SK-N-SH (cell line): ENCODE data around the gene PPP1R17. TPM values are rescaled to one million over a fixed set of nuclear protein-coding genes. Genes with fewer than 3 reads are reported as not detected.

Experiments
- CTCF ChIA-PET: fragments of 300-600, 350-600 bp; formaldehyde crosslinking; extraction: SDS; loops from one replicate; lab custom pipeline; 2021; lab: Yijun Ruan, JAX
- POLR2A ChIA-PET: fragments of 350-600 bp; sonication (Branson Sonifier 250); formaldehyde crosslinking; extraction: SDS; loops from one replicate; lab custom pipeline; 2020; ENCODE audit warnings: antibody characterized with exemption, inconsistent platforms; lab: Yijun Ruan, JAX
- DNase-seq: peaks from one replicate; pipeline ENCODE4 v3.0.0; 2012
- H2AFZ ChIP-seq: fragments of 200-600 bp; sonication (generic); 2 replicates; pipeline ENCODE4 v1.8.1; 2016; ENCODE audit warnings: antibody characterized with exemption, mild to moderate bottlenecking, low read depth
- H3F3A ChIP-seq: fragments of 200-600 bp; sonication (generic); replicated peaks from 2 replicates; pipeline ENCODE3; 2016; ENCODE audit warnings: antibody characterized with exemption, mild to moderate bottlenecking; ENCODE audit not compliant: insufficient read depth
- H3K27ac ChIP-seq, 2 experiments: fragments of 200-500 bp in 1 of 2; fragments of 200-600 bp in 1 of 2; sonication (Bioruptor generic) in 1 of 2; sonication (generic), shearing (Covaris generic) in 1 of 2; 2 replicates each; pipeline versions ENCODE4 v1.5.1 to v1.6.1; 2014 to 2016; ENCODE audit warnings: low read depth in 2 of 2, inconsistent platforms in 1 of 2, low read length in 1 of 2, mild to moderate bottlenecking in 1 of 2, mixed read lengths in 1 of 2
- H3K27me3 ChIP-seq: fragments of 200-600 bp; sonication (generic), shearing (Covaris generic); 2 replicates; pipeline ENCODE4 v1.6.1; 2016; ENCODE audit warnings: mixed run types; ENCODE audit not compliant: insufficient read depth
- H3K36me3 ChIP-seq, 2 experiments: fragments of 200-500 bp in 1 of 2; fragments of 200-600 bp in 1 of 2; sonication (Bioruptor generic) in 1 of 2; sonication (generic) in 1 of 2; replicated peaks in 1 of 2; 2 replicates each; pipeline versions ENCODE3 to v1.5.1; 2014 to 2016; ENCODE audit warnings: low read length in 1 of 2, mild to moderate bottlenecking in 1 of 2; ENCODE audit not compliant: insufficient read depth in 2 of 2, control insufficient read depth in 1 of 2
- H3K4me1 ChIP-seq, 2 experiments: fragments of 200-500 bp in 1 of 2; fragments of 200-600 bp in 1 of 2; sonication (Bioruptor generic) in 1 of 2; sonication (generic), shearing (Covaris generic) in 1 of 2; 2 replicates each; pipeline versions ENCODE4 v1.5.1 to v1.6.1; 2014 to 2016; ENCODE audit warnings: low read depth in 1 of 2, low read length in 1 of 2, mixed run types in 1 of 2; ENCODE audit not compliant: insufficient read depth in 2 of 2, control insufficient read depth in 1 of 2
- H3K4me2 ChIP-seq: fragments of 200-600 bp; sonication (generic), shearing (Covaris generic); 2 replicates; pipeline ENCODE4 v1.6.1; 2017; ENCODE audit warnings: mixed run types
- H3K4me3 ChIP-seq, 2 experiments: fragments of 200-500 bp in 1 of 2; fragments of 200-600 bp in 1 of 2; sonication (Bioruptor generic) in 1 of 2; sonication (generic), shearing (Covaris generic) in 1 of 2; 2 replicates each; pipeline versions ENCODE4 v1.5.1 to v1.8.1; 2014 to 2016; ENCODE audit warnings: low read depth in 2 of 2, inconsistent platforms in 1 of 2, low read length in 1 of 2, mild to moderate bottlenecking in 1 of 2, mixed read lengths in 1 of 2, moderate library complexity in 1 of 2
- H3K79me2 ChIP-seq: fragments of 200-600 bp; sonication (generic); 2 replicates; pipeline ENCODE4 v1.8.1; 2017; ENCODE audit warnings: mild to moderate bottlenecking; ENCODE audit not compliant: insufficient read depth
- H3K9ac ChIP-seq: fragments of 200-600 bp; sonication (generic); 2 replicates; pipeline ENCODE4 v1.6.1; 2017; ENCODE audit warnings: mixed run types
- H3K9me2 ChIP-seq: fragments of 200-600 bp; sonication (generic); 2 replicates; pipeline ENCODE4 v1.6.1; 2017; ENCODE audit warnings: mixed run types
- H3K9me3 ChIP-seq: fragments of 200-600 bp; sonication (generic); 2 replicates; pipeline ENCODE4 v1.6.1; 2017; ENCODE audit warnings: mixed run types, mild to moderate bottlenecking, moderate library complexity
- H4K20me1 ChIP-seq: fragments of 200-600 bp; sonication (generic); 2 replicates; pipeline ENCODE4 v1.6.1; 2017; ENCODE audit warnings: mild to moderate bottlenecking, mixed run types; ENCODE audit not compliant: insufficient read depth
- ELF1 ChIP-seq: IDR thresholded peaks from 2 replicates; pipeline ENCODE4 v1.4.0; 2012
- EZH2phosphoT487 ChIP-seq: fragments of 200-600 bp; sonication (generic); IDR thresholded peaks from 2 replicates; pipeline ENCODE4 v1.6.1; 2017; ENCODE audit warnings: low read depth, mixed run types, mild to moderate bottlenecking, antibody characterized with exemption, moderate library complexity, borderline replicate concordance
- FOSL2 ChIP-seq: IDR thresholded peaks from 2 replicates; pipeline ENCODE4 v1.4.0; 2012; ENCODE audit warnings: low read depth, mild to moderate bottlenecking, moderate library complexity, borderline replicate concordance
- FOXJ3 ChIP-seq: sonication (generic); formaldehyde crosslinking; IDR thresholded peaks from 2 replicates; pipeline ENCODE4 v1.5.1; 2020; ENCODE audit warnings: mild to moderate bottlenecking, missing genetic modification reagents
- FOXM1 ChIP-seq: IDR thresholded peaks from 2 replicates; pipeline ENCODE4 v1.4.0; 2012; ENCODE audit warnings: low read depth, mild to moderate bottlenecking
- GABPA ChIP-seq: IDR thresholded peaks from 2 replicates; pipeline ENCODE4 v1.4.0; 2012; ENCODE audit warnings: low read depth, mild to moderate bottlenecking
- MEF2A ChIP-seq: IDR thresholded peaks from 2 replicates; pipeline ENCODE4 v1.4.0; 2012; ENCODE audit warnings: low read depth, borderline replicate concordance
- MXI1 ChIP-seq: IDR thresholded peaks from 2 replicates; pipeline ENCODE4 v1.6.1; 2012; ENCODE audit warnings: mild to moderate bottlenecking, low read depth, low read length, improper control_type of control experiment
- NFIC ChIP-seq: IDR thresholded peaks from 2 replicates; pipeline ENCODE4 v1.4.0; 2012; ENCODE audit warnings: borderline replicate concordance
- NRF1 ChIP-seq: IDR thresholded peaks from 2 replicates; pipeline ENCODE4 v1.6.1; 2012; ENCODE audit warnings: low read depth, mild to moderate bottlenecking, low read length
- POLR2AphosphoS5 ChIP-seq: IDR thresholded peaks from 2 replicates; pipeline ENCODE4 v1.6.1; 2012; ENCODE audit warnings: low read depth, low read length
- RFX5 ChIP-seq: IDR thresholded peaks from 2 replicates; pipeline ENCODE4 v1.6.1; 2012; ENCODE audit warnings: mild to moderate bottlenecking, improper control_type of control experiment, low read length
- SIN3A ChIP-seq: IDR thresholded peaks from 2 replicates; pipeline ENCODE4 v1.6.1; 2012; ENCODE audit warnings: low read depth, mild to moderate bottlenecking, low read length, moderate library complexity, borderline replicate concordance
- TAF1 ChIP-seq: IDR thresholded peaks from 2 replicates; pipeline ENCODE4 v1.6.1; 2012; ENCODE audit warnings: low read depth, mild to moderate bottlenecking, low read length, moderate library complexity, borderline replicate concordance
- TEAD4 ChIP-seq: IDR thresholded peaks from 2 replicates; pipeline ENCODE4 v1.4.0; 2012; ENCODE audit warnings: mild to moderate bottlenecking, borderline replicate concordance; ENCODE audit not compliant: insufficient read depth
- YY1 ChIP-seq: IDR thresholded peaks from 2 replicates; pipeline ENCODE4 v1.4.0; 2012; ENCODE audit warnings: low read depth, mild to moderate bottlenecking
- WGBS: methylation state at CpG from one replicate; pipeline ENCODE4 v1.1.6; 2017; ENCODE audit warnings: low lambda C conversion rate; 5-methylcytosine and 5-hydroxymethylcytosine counted together
- polyA plus RNA-seq, 3 experiments: library from polyadenylated mRNA; depleted of rRNA; stranded (reverse); fragments of >200 nt; gene quantifications; 2 replicates each; pipeline ENCODE4 v1.2.3, GENCODE V29; 2012
- TF ChIP-seq, protein P1 (sequence below): fragments of 200-600 bp; sonication (generic); IDR thresholded peaks from 2 replicates; pipeline ENCODE4 v1.6.1; 2017; ENCODE audit warnings: antibody characterized with exemption, mild to moderate bottlenecking, moderate library complexity
- TF ChIP-seq, protein P2 (sequence below): IDR thresholded peaks from 2 replicates; pipeline ENCODE4 v1.6.1; 2012; ENCODE audit warnings: mild to moderate bottlenecking, low read depth, low read length, moderate library complexity
- TF ChIP-seq, protein P3 (sequence below): fragments of 150-350 bp; IDR thresholded peaks from 2 replicates; pipeline ENCODE4 v1.6.1; 2016; ENCODE audit warnings: mild to moderate bottlenecking, low read depth, low read length
- TF ChIP-seq, protein P4 (sequence below): IDR thresholded peaks from 2 replicates; pipeline ENCODE4 v1.4.0; 2012; ENCODE audit warnings: low read depth
- TF ChIP-seq, protein P5 (sequence below): IDR thresholded peaks from 2 replicates; pipeline ENCODE4 v1.4.0; 2012; ENCODE audit warnings: low read depth, borderline replicate concordance

The PPP1R17 gene
- polyA plus RNA-seq, 1 of the 3 experiments (the other 2 are of a cell fraction), result not detected

DNA sequence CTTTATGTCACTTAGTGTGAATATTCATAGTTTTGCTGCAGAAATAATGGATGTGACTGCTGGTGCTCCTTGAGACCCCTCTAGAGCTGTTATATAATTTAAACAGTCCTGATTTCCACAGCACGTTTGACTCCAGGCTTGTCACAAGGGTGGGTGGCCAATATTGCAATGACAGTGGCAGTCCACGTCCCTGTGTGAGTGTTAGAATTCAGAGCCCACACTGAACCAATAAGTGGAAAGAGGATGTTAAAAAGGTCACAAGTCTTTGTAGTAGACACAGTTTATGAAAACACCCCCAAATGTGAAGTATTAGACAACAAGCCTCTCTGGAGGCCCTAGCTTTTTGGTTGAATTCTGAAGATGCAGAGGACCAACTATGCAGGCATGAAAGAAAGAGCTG is 2.0 kb downstream of the PPP1R17 start (continued):
- TF ChIP-seq RFX5, result no peak
- no peak for TF ChIP-seq POLR2AphosphoS5
- no peak for TF ChIP-seq FOXJ3 (CRISPR knock-in tag)

DNA sequence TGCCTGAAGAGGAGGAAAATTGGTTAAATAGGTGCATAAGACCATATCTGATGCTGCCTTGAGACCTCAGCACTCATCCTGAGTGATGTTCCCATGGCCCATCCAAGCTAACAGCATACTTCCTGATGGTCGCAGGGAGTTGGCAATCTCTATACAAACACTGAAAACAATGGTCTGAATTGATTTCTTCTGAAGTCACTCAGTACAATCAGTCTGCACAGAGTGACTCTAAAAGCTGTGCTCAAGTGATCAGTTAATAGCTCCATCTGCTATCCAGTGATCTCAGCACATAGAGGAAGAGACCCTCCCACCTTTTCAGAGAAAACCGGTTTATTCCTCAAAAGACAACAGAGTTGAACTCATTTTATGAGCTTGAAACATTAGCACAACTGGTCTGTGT is 3.9 kb downstream of the PPP1R17 start:
- no peak overlapping the region for H3K9ac ChIP-seq
- no peaks in the 10 kb centered on the region for H3K79me2 ChIP-seq
- no peaks in the 10 kb centered on the region for H3K36me3 ChIP-seq
- ChIA-PET CTCF (interaction anchor here (0.7 kb wide), 1 partner anchor 557 kb away, joined by 3 read pairs; no protein-coding TSS in a partner anchor), POLR2A (no interaction called here)
- H3K4me3 ChIP-seq, result no peak overlapping the region
- no peaks in the 10 kb centered on the region for H3K4me1 ChIP-seq
- WGBS, result 6% methylated on average over 2 of the region's 2 CpGs
- no peak overlapping the region for H2AFZ ChIP-seq
- TF ChIP-seq MXI1 (no peak), GABPA (no peak), SIN3A (no peak), TAF1 (no peak), FOXJ3 (CRISPR knock-in tag) (no peak), TEAD4 (no peak), EZH2phosphoT487 (no peak), POLR2AphosphoS5 (no peak), FOSL2 (no peak), FOXM1 (no peak), NFIC (no peak), MEF2A (no peak), YY1 (no peak), ELF1 (no peak), NRF1 (no peak)
- TF ChIP-seq, protein P1, sequence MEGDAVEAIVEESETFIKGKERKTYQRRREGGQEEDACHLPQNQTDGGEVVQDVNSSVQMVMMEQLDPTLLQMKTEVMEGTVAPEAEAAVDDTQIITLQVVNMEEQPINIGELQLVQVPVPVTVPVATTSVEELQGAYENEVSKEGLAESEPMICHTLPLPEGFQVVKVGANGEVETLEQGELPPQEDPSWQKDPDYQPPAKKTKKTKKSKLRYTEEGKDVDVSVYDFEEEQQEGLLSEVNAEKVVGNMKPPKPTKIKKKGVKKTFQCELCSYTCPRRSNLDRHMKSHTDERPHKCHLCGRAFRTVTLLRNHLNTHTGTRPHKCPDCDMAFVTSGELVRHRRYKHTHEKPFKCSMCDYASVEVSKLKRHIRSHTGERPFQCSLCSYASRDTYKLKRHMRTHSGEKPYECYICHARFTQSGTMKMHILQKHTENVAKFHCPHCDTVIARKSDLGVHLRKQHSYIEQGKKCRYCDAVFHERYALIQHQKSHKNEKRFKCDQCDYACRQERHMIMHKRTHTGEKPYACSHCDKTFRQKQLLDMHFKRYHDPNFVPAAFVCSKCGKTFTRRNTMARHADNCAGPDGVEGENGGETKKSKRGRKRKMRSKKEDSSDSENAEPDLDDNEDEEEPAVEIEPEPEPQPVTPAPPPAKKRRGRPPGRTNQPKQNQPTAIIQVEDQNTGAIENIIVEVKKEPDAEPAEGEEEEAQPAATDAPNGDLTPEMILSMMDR, result no peak
- TF ChIP-seq, protein P2, sequence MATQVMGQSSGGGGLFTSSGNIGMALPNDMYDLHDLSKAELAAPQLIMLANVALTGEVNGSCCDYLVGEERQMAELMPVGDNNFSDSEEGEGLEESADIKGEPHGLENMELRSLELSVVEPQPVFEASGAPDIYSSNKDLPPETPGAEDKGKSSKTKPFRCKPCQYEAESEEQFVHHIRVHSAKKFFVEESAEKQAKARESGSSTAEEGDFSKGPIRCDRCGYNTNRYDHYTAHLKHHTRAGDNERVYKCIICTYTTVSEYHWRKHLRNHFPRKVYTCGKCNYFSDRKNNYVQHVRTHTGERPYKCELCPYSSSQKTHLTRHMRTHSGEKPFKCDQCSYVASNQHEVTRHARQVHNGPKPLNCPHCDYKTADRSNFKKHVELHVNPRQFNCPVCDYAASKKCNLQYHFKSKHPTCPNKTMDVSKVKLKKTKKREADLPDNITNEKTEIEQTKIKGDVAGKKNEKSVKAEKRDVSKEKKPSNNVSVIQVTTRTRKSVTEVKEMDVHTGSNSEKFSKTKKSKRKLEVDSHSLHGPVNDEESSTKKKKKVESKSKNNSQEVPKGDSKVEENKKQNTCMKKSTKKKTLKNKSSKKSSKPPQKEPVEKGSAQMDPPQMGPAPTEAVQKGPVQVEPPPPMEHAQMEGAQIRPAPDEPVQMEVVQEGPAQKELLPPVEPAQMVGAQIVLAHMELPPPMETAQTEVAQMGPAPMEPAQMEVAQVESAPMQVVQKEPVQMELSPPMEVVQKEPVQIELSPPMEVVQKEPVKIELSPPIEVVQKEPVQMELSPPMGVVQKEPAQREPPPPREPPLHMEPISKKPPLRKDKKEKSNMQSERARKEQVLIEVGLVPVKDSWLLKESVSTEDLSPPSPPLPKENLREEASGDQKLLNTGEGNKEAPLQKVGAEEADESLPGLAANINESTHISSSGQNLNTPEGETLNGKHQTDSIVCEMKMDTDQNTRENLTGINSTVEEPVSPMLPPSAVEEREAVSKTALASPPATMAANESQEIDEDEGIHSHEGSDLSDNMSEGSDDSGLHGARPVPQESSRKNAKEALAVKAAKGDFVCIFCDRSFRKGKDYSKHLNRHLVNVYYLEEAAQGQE, result no peak
- TF ChIP-seq, protein P3, sequence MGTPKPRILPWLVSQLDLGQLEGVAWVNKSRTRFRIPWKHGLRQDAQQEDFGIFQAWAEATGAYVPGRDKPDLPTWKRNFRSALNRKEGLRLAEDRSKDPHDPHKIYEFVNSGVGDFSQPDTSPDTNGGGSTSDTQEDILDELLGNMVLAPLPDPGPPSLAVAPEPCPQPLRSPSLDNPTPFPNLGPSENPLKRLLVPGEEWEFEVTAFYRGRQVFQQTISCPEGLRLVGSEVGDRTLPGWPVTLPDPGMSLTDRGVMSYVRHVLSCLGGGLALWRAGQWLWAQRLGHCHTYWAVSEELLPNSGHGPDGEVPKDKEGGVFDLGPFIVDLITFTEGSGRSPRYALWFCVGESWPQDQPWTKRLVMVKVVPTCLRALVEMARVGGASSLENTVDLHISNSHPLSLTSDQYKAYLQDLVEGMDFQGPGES, result no peak
- TF ChIP-seq, protein P4, sequence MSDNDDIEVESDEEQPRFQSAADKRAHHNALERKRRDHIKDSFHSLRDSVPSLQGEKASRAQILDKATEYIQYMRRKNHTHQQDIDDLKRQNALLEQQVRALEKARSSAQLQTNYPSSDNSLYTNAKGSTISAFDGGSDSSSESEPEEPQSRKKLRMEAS, result no peak
- TF ChIP-seq, protein P5, sequence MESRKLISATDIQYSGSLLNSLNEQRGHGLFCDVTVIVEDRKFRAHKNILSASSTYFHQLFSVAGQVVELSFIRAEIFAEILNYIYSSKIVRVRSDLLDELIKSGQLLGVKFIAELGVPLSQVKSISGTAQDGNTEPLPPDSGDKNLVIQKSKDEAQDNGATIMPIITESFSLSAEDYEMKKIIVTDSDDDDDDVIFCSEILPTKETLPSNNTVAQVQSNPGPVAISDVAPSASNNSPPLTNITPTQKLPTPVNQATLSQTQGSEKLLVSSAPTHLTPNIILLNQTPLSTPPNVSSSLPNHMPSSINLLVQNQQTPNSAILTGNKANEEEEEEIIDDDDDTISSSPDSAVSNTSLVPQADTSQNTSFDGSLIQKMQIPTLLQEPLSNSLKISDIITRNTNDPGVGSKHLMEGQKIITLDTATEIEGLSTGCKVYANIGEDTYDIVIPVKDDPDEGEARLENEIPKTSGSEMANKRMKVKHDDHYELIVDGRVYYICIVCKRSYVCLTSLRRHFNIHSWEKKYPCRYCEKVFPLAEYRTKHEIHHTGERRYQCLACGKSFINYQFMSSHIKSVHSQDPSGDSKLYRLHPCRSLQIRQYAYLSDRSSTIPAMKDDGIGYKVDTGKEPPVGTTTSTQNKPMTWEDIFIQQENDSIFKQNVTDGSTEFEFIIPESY, result no peak
- TF ChIP-seq, all 33 proteins: peak for 0
- no peak overlapping the region for H3K27ac ChIP-seq
- no peaks in the 10 kb centered on the region for H3F3A ChIP-seq
- H3K9me3 ChIP-seq, result no peaks in the 10 kb centered on the region
- no peak for DNase-seq
- H4K20me1 ChIP-seq, result no peaks in the 10 kb centered on the region
- H3K9me2 ChIP-seq, result no peaks in the 10 kb centered on the region
- peaks cover 18% of the 10 kb centered on the region; the same call in 1 of the 2 replicates for H3K27me3 ChIP-seq
- H3K4me2 ChIP-seq, result no peak overlapping the region
